Measurements from ENCODE around the gene PSMA5. TPM values are rescaled to one million over a fixed set of nuclear protein-coding genes. Genes with fewer than 3 reads are reported as not detected.
"Not testable (repeated sequence)": the region's sequence is repeated elsewhere in the genome, so short reads cannot be mapped to it uniquely, and the experiment has no call there.

Gene PSMA5
- polyA plus RNA-seq (2012; ENCODE audit: low read depth, missing spikeins) = 134 TPM

DNA sequence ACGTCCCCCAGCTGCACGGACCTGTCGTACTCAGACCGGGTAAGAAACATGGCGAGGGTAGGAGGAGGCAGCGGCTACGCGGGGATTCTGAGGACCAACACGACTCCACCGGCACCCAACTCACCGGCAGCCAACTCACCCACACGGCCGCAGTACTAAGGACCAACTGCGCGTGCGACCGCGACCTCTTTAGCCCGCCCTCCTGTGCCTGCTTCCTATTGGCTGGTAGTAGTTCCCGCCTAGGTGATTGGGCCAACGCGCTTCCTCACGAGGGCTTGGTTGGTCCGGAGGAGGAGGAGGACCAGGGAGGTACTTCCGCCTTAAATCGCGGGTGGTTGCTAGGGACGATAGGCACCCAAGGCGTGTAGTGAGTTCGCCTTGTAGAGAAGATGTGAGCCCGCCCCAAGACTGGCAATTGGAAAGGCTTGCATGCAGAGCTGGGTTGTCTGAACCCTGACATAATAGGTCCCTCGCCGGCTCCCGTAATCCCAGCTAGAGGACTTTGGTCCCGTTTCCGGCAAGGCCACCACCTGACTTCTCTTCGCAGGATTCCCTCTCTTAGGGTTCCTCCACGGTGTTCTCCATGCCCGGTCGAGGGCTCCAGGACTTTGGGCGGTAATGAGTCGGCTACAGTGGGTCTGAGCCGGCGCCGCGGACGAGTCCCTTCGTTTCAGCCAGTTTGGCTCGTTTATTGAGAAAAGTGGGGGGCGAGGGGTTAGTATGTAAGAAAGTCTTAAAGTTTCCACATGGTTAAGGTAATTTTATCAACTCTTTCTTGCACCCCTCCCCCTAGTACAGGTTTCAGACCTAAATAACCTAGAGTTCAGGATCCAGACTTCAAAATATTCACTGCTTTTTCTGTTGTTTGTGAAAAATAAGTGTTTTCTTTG, at the start of gene PSMA5:
Gene PSMA5, minus strand, starts transcription at position 168 of the 890 bp plus-strand sequence. Its CDS starts 118 bp downstream, at position 50.
- peak; percentile 98 for TF ChIP-seq POLR2A (IDR thresholded peaks at IDR 0.05; ENCODE audit: low read depth, low read length)
- peak; percentile 92 for TF ChIP-seq TAF1 (IDR thresholded peaks at IDR 0.05; ENCODE audit: low read depth, low read length)
- 0 out of 2 replicates have a peak, but pooled peaks have one; percentile 19 for TF ChIP-seq SPI1 (IDR thresholded peaks at IDR 0.05; ENCODE audit: low read depth, low read length)
- peak; percentile 88 for TF ChIP-seq POU2F2 (IDR thresholded peaks at IDR 0.05; ENCODE audit: low read depth, low read length)
- TF ChIP-seq POLR2AphosphoS5 (IDR thresholded peaks at IDR 0.05; ENCODE audit: low read depth, low read length) = peak; percentile 97
- no peak for TF ChIP-seq PAX5 (IDR thresholded peaks at IDR 0.05; ENCODE audit: insufficient read depth, low read length, severe bottlenecking)
- DNase-seq (ENCODE audit: insufficient read length, low spot score) (peak; percentile 74), FAIRE-seq (peak; percentile 99)

GRCh38 chr1:109475261-109475660, 49.0 kb upstream of the PSMA5 start:
- FAIRE-seq = no peak
- TF ChIP-seq SPI1 (IDR thresholded peaks at IDR 0.05; ENCODE audit: low read depth, low read length) = no peak
- no peak for TF ChIP-seq PAX5 (IDR thresholded peaks at IDR 0.05; ENCODE audit: insufficient read depth, low read length, severe bottlenecking)
- no peak for TF ChIP-seq POLR2A (IDR thresholded peaks at IDR 0.05; ENCODE audit: low read depth, low read length)
- TF ChIP-seq POLR2AphosphoS5 (IDR thresholded peaks at IDR 0.05; ENCODE audit: low read depth, low read length) = no peak
- TF ChIP-seq POU2F2 (IDR thresholded peaks at IDR 0.05; ENCODE audit: low read depth, low read length) = no peak
- no peak for TF ChIP-seq TAF1 (IDR thresholded peaks at IDR 0.05; ENCODE audit: low read depth, low read length)
- DNase-seq (ENCODE audit: insufficient read length, low spot score) = no peak

- DNase-seq (ENCODE audit: insufficient read length, low spot score) = no peak
- TF ChIP-seq POLR2A (IDR thresholded peaks at IDR 0.05; ENCODE audit: low read depth, low read length) (no peak), TAF1 (IDR thresholded peaks at IDR 0.05; ENCODE audit: low read depth, low read length) (no peak), POU2F2 (IDR thresholded peaks at IDR 0.05; ENCODE audit: low read depth, low read length) (no peak), PAX5 (IDR thresholded peaks at IDR 0.05; ENCODE audit: insufficient read depth, low read length, severe bottlenecking) (no peak), SPI1 (IDR thresholded peaks at IDR 0.05; ENCODE audit: low read depth, low read length) (no peak), POLR2AphosphoS5 (IDR thresholded peaks at IDR 0.05; ENCODE audit: low read depth, low read length) (no peak)
- no peak for FAIRE-seq
Measured at GRCh38 chr1:109474697-109475096, 48.4 kb upstream of the PSMA5 start.

DNA sequence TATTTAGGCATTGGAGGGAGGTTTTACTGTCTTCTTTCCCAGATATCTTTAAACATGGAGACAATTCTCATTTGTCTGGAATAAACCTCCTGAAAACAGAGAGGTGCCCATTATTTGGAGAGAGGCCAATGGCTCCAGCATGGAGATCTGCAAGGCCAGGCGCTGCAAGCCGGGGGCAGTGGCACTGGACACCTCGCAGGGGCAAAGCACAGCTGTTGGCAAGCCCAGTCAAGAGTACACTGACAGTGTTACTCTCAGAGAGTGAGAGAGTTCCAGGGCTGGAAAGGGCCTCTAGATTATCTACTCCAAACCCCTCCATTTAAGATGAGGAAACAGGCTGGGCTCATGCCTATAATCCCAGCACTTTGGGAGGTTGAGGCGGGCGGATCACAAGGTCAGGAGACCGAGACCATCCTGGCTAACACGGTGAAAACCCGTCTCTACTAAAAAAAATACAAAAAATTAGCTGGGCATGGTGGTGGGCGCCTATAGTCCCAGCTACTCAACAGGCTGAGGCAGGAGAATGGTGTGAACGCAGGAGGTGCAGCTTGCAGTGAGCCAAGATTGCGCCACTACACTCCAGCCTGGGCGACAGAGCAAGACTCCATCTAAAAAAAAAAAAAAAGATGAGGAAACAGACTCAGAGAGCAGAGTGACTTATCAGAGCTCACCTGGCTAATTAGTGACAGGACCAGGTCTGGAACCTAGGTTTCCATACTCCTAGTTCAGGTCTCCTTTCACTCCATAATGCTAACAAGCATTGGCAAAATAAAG, 47.2 kb upstream of the PSMA5 start:
- not testable (repeated sequence) for FAIRE-seq; DNase-seq (ENCODE audit: insufficient read length, low spot score)

DNA sequence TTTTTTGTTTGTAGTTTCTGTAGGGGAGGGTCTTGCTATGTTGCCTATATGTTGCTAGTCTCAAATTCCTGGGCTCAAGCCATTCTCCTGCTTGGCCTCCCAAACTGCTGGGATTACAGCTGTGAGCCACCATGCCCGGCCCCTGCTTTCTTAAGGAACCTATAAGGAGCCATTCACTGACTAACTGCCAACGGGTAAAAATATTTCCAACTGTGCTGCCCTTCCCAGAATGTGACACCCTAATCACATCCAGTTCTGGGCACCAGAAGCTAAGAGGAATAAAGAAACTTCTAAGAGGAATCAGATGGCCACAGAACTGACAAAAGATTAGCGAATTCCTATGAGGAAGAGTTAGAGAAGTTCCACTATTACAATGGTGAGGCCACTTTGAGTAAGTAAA, 46.5 kb upstream of the PSMA5 start:
- FAIRE-seq = no peak
- DNase-seq (ENCODE audit: insufficient read length, low spot score) = no peak
- no peak for TF ChIP-seq POLR2A (IDR thresholded peaks at IDR 0.05; ENCODE audit: low read depth, low read length)
- TF ChIP-seq SPI1 (IDR thresholded peaks at IDR 0.05; ENCODE audit: low read depth, low read length) = no peak
- TF ChIP-seq POLR2AphosphoS5 (IDR thresholded peaks at IDR 0.05; ENCODE audit: low read depth, low read length) = no peak
- TF ChIP-seq POU2F2 (IDR thresholded peaks at IDR 0.05; ENCODE audit: low read depth, low read length) = no peak

- TF ChIP-seq POU2F2 (IDR thresholded peaks at IDR 0.05; ENCODE audit: low read depth, low read length) (no peak), POLR2AphosphoS5 (IDR thresholded peaks at IDR 0.05; ENCODE audit: low read depth, low read length) (no peak), POLR2A (IDR thresholded peaks at IDR 0.05; ENCODE audit: low read depth, low read length) (no peak), PAX5 (IDR thresholded peaks at IDR 0.05; ENCODE audit: insufficient read depth, low read length, severe bottlenecking) (no peak), SPI1 (IDR thresholded peaks at IDR 0.05; ENCODE audit: low read depth, low read length) (no peak), TAF1 (IDR thresholded peaks at IDR 0.05; ENCODE audit: low read depth, low read length) (no peak)
- DNase-seq (ENCODE audit: insufficient read length, low spot score) (no peak), FAIRE-seq (no peak)
Measured at GRCh38 chr1:109470245-109470644, 44.0 kb upstream of the PSMA5 start.

GRCh38 chr1:109468903-109469302, 42.7 kb upstream of the PSMA5 start:
- no peak for FAIRE-seq
- TF ChIP-seq POU2F2 (IDR thresholded peaks at IDR 0.05; ENCODE audit: low read depth, low read length) = no peak
- TF ChIP-seq POLR2AphosphoS5 (IDR thresholded peaks at IDR 0.05; ENCODE audit: low read depth, low read length) = no peak
- no peak for TF ChIP-seq POLR2A (IDR thresholded peaks at IDR 0.05; ENCODE audit: low read depth, low read length)
- no peak for TF ChIP-seq TAF1 (IDR thresholded peaks at IDR 0.05; ENCODE audit: low read depth, low read length)
- no peak for TF ChIP-seq PAX5 (IDR thresholded peaks at IDR 0.05; ENCODE audit: insufficient read depth, low read length, severe bottlenecking)
- no peak for TF ChIP-seq SPI1 (IDR thresholded peaks at IDR 0.05; ENCODE audit: low read depth, low read length)
- DNase-seq (ENCODE audit: insufficient read length, low spot score) = no peak

- FAIRE-seq (no peak), DNase-seq (ENCODE audit: insufficient read length, low spot score) (no peak)
- TF ChIP-seq POU2F2 (IDR thresholded peaks at IDR 0.05; ENCODE audit: low read depth, low read length) (no peak), SPI1 (IDR thresholded peaks at IDR 0.05; ENCODE audit: low read depth, low read length) (no peak), TAF1 (IDR thresholded peaks at IDR 0.05; ENCODE audit: low read depth, low read length) (no peak), PAX5 (IDR thresholded peaks at IDR 0.05; ENCODE audit: insufficient read depth, low read length, severe bottlenecking) (no peak), POLR2A (IDR thresholded peaks at IDR 0.05; ENCODE audit: low read depth, low read length) (no peak), POLR2AphosphoS5 (IDR thresholded peaks at IDR 0.05; ENCODE audit: low read depth, low read length) (no peak)
Measured at GRCh38 chr1:109468061-109468460, 41.8 kb upstream of the PSMA5 start.

DNA sequence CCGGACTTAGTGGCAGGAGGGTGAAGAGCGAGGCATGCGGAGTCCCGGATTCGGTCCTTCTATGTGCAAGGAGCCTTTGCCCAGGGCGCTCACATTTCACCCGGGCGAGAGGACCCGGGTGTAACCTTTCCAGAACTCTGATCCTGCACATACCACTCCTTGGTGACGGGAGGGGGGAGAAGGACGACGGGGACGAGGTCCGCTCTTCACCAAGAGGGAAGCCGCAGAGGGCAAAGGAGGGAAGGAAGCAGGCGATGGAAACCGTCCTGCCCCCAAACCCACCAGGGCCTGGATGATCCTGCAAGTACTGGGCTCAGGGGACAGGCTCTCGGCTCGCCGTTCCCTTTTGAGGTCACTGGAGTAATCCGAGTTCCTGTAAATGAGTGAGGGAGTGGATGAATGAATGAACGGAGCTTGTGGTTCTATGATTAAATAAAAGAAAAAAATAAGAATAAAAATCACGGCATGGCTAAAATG, 41.1 kb upstream of the PSMA5 start:
- FAIRE-seq = no peak
- DNase-seq (ENCODE audit: insufficient read length, low spot score) = no peak
- TF ChIP-seq TAF1 (IDR thresholded peaks at IDR 0.05; ENCODE audit: low read depth, low read length) = no peak
- TF ChIP-seq PAX5 (IDR thresholded peaks at IDR 0.05; ENCODE audit: insufficient read depth, low read length, severe bottlenecking) = no peak
- TF ChIP-seq POU2F2 (IDR thresholded peaks at IDR 0.05; ENCODE audit: low read depth, low read length) = no peak
- no peak for TF ChIP-seq SPI1 (IDR thresholded peaks at IDR 0.05; ENCODE audit: low read depth, low read length)
- no peak for TF ChIP-seq POLR2AphosphoS5 (IDR thresholded peaks at IDR 0.05; ENCODE audit: low read depth, low read length)
- TF ChIP-seq POLR2A (IDR thresholded peaks at IDR 0.05; ENCODE audit: low read depth, low read length) = no peak

All from GM12891 (cell line).